Stimulated activated CD4-positive, alpha-beta T cell treated with anti-CD3 and anti-CD28 coated beads, Interleukin-12 subunit alpha, Interleukin-12 subunit beta, amount 100 ng/mL, for 48 hours (primary cell): ENCODE results near the gene PMS2.
"Not testable (repeated sequence)": the region's sequence is repeated elsewhere in the genome, so short reads cannot be mapped to it uniquely, and the experiment has no call there.

Experiments
- DNase-seq, 3 donors: peaks; one replicate each; pipeline ENCODE4 v3.0.0-alpha.2; 2020; ENCODE audit warnings: low read depth in 2 of 3, low spot score in 1 of 3

The PMS2 gene

GRCh38 chr7:6020371-6021286, 11.8 kb upstream of the PMS2 start:
- DNase-seq: no peak

- DNase-seq: no peak
Observed at GRCh38 chr7:6016653-6016966, 7.8 kb upstream of the PMS2 start.

DNA sequence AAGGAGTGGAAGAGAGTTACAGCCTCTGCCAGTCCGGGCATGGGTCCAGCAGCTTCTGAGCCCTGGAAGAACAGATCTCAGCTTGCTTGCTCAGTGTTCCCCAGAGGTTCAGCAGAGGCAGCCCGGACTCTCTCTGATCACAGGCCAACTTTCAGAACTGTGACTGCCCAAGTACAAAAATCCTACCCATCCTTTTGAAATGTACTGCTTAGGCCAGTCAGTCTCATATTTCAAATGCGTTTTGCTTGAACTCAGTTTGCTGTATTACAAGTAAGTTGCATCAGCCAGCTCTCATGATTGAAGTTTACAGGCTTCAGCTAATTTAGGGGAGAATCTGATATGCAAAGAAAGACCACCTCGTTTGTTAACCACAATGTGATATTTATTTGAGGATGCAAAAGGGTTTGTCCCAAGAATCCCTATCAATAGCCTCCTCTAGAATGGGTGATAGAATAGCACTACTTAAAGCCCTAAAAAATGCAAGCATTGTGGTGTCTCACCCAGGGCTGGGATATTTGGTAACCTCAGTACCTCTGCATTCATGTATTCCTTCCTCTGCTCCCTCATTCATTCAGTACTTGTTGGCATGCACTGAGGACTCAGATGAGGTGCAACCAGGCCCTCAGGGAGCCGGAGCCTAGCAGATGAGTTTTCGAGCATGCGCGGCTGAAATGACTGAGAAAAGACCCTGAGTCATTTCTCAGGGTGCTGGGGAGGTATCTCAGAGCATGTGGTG, 7.2 kb upstream of the PMS2 start:
- DNase-seq: no peak

- no peak for DNase-seq
Observed at GRCh38 chr7:6012355-6013104, 3.7 kb upstream of the PMS2 start.

GRCh38 chr7:6011541-6011940, 2.7 kb upstream of the PMS2 start:
- DNase-seq: no peak

- not testable (repeated sequence) for DNase-seq
Observed at GRCh38 chr7:6010370-6010769, 1.5 kb upstream of the PMS2 start.

- not testable (repeated sequence) for DNase-seq
Observed at GRCh38 chr7:6007835-6008590, 836 bp downstream of the PMS2 start.

DNA sequence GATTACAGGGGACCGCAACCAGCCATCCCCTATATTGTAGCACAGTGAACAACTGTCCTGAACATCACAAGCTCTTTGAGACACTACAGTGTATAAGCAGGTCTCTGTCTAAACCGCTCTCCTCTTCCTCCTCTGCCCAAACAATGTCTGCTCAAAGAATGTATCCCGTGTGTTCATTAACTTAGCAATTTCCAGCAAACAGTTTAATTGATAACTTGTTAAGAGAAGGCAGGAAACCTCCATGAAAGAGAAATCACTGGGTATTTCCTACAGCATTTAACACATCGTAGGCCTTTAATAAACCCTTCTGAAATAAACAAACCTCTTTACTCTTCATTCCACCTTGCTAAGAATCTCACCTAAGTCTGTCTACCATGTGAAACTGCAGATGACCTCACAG, 1.5 kb downstream of the PMS2 start:
- no peak for DNase-seq

DNA sequence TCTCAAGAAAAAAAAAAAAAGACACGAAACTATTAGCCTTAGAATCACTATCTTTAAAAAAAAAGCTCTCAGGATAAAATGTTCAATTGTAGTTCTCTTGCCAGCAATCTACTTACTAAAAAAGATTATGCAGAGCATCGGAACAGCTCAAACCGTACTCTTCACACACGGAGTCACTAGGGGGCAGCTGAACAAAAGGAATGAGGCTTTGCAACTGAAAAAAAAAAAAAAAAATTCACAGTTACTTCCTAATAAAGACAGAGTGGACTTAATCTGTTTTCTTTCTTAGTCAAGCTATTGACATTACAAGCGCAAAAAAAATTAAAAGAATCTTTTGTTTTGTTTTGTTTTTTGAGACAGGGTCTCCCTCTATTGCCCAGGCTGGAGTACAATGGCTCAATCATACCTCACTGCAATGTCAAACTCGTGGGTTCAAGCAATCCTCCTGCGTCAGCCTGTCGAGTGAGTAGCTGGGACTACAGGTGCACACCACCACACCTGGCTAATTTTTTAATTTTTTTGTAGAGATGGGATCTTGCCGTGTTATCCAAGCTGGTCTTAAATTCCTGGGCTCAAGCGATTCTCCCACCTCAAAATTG, 11.5 kb downstream of the PMS2 start:
- DNase-seq: no peak

GRCh38 chr7:5987061-5987460, 21.8 kb downstream of the PMS2 start:
- DNase-seq: not testable (repeated sequence)

GRCh38 chr7:5979680-5980314, 29.1 kb downstream of the PMS2 start:
- not testable (repeated sequence) for DNase-seq

DNA sequence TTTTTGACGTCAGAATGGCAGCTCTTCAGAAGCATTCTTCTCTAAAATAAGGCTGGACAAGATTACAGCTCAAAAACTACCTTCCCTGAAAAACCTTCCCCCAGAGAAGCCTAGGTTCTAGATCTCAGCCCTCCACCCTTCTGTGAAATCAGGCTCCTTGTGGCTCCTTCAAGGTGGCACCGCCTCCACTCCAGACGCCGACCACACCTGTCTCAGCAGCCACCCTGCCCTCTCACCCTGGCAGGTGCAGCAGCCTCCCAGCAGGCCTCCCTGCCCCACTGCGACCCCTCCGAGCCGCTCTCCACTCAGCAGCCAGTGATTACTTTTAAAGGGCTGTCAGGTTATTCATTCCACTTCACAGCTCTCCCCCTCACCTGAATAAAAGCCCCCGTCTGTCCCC, 35.3 kb downstream of the PMS2 start:
- not testable (repeated sequence) for DNase-seq

GRCh38 chr7:5970347-5970911, 38.4 kb downstream of the PMS2 start, which contains the start of gene RSPH10B:
RSPH10B (minus strand) TSS chr7:5970689; CDS start chr7:5967116, 3,573 bp downstream.
- DNase-seq: not testable (repeated sequence)

GRCh38 chr7:5963810-5964209, 45.0 kb downstream of the PMS2 start:
- not testable (repeated sequence) for DNase-seq

DNA sequence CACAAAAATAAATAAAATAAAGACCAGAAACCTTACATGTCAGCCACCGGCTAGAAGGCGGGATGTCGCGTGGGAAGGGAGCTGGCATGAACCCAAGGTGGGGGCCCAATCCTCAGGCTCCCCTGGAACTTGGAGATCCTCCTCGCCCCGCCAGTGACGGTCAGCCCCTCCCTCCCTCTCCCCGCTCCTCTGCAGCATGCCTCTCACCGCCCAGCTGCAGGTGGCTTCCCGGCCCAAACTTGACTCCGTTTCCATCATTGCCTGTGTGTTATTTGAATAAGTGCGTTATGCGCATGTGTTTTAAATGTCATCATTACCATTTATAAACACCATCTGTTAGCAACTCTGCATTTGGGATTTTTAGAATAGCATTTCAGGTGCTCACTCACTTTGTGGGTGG, 45.6 kb downstream of the PMS2 start:
- not testable (repeated sequence) for DNase-seq

DNA sequence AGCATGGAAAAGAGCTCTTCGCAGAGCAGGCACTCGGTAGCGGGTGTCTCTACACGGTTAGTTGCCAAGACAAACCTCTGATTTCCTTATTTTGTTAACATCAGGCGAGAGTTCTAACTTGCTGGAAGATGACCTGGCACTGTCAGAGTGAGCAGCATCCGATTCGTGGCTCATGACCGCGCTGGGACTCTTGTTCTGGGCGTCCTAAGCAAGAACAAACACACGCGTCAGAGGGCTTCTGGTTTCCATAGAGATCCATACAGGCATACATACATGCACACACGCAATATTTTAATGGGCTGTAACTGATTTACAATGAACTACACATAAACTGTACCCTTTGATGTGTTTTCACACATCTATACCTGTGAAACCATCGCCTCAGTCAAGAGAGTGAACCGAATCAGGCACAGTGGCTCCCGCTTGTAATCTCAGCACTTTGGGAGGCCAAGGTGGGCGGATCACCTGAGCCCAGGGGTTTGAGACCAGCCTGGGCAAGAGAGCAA, 73.9 kb downstream of the PMS2 start:
- DNase-seq: not testable (repeated sequence)

- DNase-seq: not testable (repeated sequence)
Observed at GRCh38 chr7:5931905-5932644, 76.8 kb downstream of the PMS2 start.

GRCh38 chr7:5931250-5931649, 77.6 kb downstream of the PMS2 start:
- DNase-seq: not testable (repeated sequence)

GRCh38 chr7:5930290-5930689, 78.6 kb downstream of the PMS2 start:
- not testable (repeated sequence) for DNase-seq
